HEK293T (cell line): ENCODE results near the gene STXBP4.

Experiments
- BHLHE40 ChIP-seq: fragments of 450-650 bp; IDR thresholded peaks from 2 replicates; pipeline ENCODE4 v1.6.1; 2016; ENCODE audit warnings: mild to moderate bottlenecking, moderate library complexity, borderline replicate concordance
- ELF4 ChIP-seq: fragments of 450-650 bp; IDR thresholded peaks from 2 replicates; pipeline ENCODE4 v1.6.1; 2017; ENCODE audit warnings: antibody characterized with exemption
- HDGF ChIP-seq: fragments of 450-650 bp; IDR thresholded peaks from 2 replicates; pipeline ENCODE4 v1.6.1; 2017; ENCODE audit warnings: antibody characterized with exemption, borderline replicate concordance

- no peak for TF ChIP-seq BHLHE40
- TF ChIP-seq HDGF = no peak
- TF ChIP-seq ELF4 = no peak
These were observed 208.7 kb downstream of the STXBP4 start for GRCh38 chr17:55177159-55177854.
